ENCODE results near the gene DDX49. TPM values are rescaled to one million over a fixed set of nuclear protein-coding genes. Genes with fewer than 3 reads are reported as not detected.

The DDX49 gene
- total and polyA plus RNA-seq, 10 donors: 31.0 to 48.0 (median 36.6) TPM

DNA sequence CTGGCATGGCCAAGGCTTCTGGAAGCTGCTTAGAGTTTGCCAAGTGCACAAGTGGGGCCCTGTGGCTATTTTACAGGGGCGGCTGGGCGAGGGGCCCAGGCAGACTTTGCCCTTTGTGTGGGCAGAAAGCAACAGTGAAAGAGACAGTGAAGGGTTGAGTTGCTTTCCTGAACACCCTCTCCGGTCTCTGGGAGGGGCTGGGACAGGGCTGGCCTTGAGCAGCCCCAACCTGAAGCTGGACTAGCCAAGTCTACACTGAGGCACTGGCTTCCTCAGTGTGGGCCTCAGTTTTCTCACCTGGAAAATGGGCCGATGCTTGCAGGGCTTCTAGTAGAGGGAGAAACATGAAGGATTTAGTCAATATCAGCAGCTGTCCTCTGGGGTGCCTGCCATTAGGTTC, 23.9 kb downstream of the DDX49 start:
- intact Hi-C loops (cut with DNase I; ENCODE audit: low total_unique reads): no loop called here
- no peak for DNase-seq
- peak overlapping the region in 3 of 8 donors; percentile 38 to 54 (median 48) for H3K27ac ChIP-seq
- H3K9me3 ChIP-seq: no peaks in the 10 kb centered on the region
- no peak overlapping the region for H3K4me3 ChIP-seq
- peaks cover 0 to 4% (median 0%) of the 10 kb centered on the region in 6 donors for H3K36me3 ChIP-seq
- H3K4me1 ChIP-seq: peaks cover 0 to 72% (median 43%) of the 10 kb centered on the region in 6 donors
- 74 to 85% (median 84%) methylated on average over 3 to 4 of the region's 4 CpGs for WGBS, 5 donors
- H3K27me3 ChIP-seq (replicated peaks in 1 of 7): peaks cover 0 to 25% (median 5%) of the 10 kb centered on the region in 7 donors
- no peak for TF ChIP-seq POLR2AphosphoS5 (IDR thresholded peaks at IDR 0.05)
- TF ChIP-seq, protein P1, sequence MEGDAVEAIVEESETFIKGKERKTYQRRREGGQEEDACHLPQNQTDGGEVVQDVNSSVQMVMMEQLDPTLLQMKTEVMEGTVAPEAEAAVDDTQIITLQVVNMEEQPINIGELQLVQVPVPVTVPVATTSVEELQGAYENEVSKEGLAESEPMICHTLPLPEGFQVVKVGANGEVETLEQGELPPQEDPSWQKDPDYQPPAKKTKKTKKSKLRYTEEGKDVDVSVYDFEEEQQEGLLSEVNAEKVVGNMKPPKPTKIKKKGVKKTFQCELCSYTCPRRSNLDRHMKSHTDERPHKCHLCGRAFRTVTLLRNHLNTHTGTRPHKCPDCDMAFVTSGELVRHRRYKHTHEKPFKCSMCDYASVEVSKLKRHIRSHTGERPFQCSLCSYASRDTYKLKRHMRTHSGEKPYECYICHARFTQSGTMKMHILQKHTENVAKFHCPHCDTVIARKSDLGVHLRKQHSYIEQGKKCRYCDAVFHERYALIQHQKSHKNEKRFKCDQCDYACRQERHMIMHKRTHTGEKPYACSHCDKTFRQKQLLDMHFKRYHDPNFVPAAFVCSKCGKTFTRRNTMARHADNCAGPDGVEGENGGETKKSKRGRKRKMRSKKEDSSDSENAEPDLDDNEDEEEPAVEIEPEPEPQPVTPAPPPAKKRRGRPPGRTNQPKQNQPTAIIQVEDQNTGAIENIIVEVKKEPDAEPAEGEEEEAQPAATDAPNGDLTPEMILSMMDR (IDR thresholded peaks at IDR 0.05 in 8 of 11, conservative IDR thresholded peaks at IDR 0.05 in 3 of 11): no peak
- no peak for TF ChIP-seq POLR2A (IDR thresholded peaks at IDR 0.05)

DNA sequence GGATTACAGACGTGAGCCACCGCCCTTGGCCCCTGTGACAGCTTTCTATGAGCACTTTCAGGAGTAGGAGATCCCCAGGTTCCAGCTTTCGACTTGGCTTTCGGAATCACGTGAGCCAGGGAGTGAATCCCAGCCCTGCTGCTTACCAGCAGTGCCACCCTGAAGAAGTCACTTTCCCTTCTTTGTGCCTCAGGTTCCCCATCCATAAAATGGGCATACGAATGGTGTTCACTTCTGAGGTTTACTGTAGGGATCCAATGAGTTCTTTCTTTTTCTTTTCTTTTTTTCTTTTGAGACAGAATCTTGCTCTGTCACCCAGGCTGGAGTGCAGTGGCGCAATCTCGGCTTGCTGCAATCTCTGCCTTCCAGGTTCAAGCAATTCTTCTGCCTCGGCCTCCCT, 25.8 kb downstream of the DDX49 start:
- TF ChIP-seq, protein P1 (IDR thresholded peaks at IDR 0.05 in 8 of 11, conservative IDR thresholded peaks at IDR 0.05 in 3 of 11): no peak
- no peak for TF ChIP-seq POLR2A (IDR thresholded peaks at IDR 0.05)
- TF ChIP-seq POLR2AphosphoS5 (IDR thresholded peaks at IDR 0.05): no peak
- intact Hi-C loops (cut with DNase I; ENCODE audit: low total_unique reads): no loop called here
- 82 to 89% (median 85%) methylated on average over 9 of the region's 9 CpGs for WGBS, 5 donors

DNA sequence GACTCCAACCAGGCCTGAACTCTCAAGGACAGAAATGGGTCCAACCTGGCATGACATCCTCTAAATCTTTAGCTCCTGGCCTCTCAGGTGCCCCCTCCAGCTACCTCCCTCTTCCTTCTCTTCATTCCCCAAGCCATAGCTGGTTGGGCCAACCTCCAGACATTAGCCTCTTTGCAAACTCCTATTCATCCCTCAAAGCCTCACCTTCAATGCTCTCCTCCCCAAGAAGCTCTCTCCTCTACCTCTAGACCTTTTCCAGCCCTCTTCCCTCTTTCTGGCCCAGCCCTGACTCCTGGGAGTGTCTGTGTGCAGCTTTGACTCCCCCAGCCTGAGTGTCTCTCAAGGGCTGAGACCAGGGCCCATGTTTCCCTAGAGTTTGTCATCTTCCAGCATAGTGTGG, 26.8 kb downstream of the DDX49 start:
- no peaks in the 10 kb centered on the region for H3K36me3 ChIP-seq
- peaks cover 3 to 63% (median 32%) of the 10 kb centered on the region in 6 donors for H3K4me1 ChIP-seq
- no peaks in the 10 kb centered on the region for H3K9me3 ChIP-seq
- intact Hi-C loops (cut with DNase I; ENCODE audit: low total_unique reads): no loop called here
- no peak overlapping the region for H3K4me3 ChIP-seq
- peak overlapping the region in 3 of 8 donors; percentile 46 to 68 (median 54) for H3K27ac ChIP-seq
- DNase-seq: no peak
- TF ChIP-seq POLR2A (IDR thresholded peaks at IDR 0.05) (no peak), POLR2AphosphoS5 (IDR thresholded peaks at IDR 0.05) (no peak)
- TF ChIP-seq, protein P1 (IDR thresholded peaks at IDR 0.05 in 8 of 11, conservative IDR thresholded peaks at IDR 0.05 in 3 of 11): no peak
- H3K27me3 ChIP-seq (replicated peaks in 1 of 7): peaks cover 0 to 9% (median 0%) of the 10 kb centered on the region in 7 donors

More for the DNA sequence above, 25.8 kb downstream of the DDX49 start:
- Histone ChIP-seq H3K4me1 (peaks cover 3 to 70% (median 38%) of the 10 kb centered on the region in 6 donors), H3K27ac (peak overlapping the region in 2 of 8 donors; percentile 48 to 54), H3K36me3 (no peaks in the 10 kb centered on the region), H3K27me3 (replicated peaks in 1 of 7) (peaks cover 0 to 15% (median 2%) of the 10 kb centered on the region in 7 donors), H3K9me3 (no peaks in the 10 kb centered on the region), H3K4me3 (no peak overlapping the region)
- DNase-seq: no peak

DNA sequence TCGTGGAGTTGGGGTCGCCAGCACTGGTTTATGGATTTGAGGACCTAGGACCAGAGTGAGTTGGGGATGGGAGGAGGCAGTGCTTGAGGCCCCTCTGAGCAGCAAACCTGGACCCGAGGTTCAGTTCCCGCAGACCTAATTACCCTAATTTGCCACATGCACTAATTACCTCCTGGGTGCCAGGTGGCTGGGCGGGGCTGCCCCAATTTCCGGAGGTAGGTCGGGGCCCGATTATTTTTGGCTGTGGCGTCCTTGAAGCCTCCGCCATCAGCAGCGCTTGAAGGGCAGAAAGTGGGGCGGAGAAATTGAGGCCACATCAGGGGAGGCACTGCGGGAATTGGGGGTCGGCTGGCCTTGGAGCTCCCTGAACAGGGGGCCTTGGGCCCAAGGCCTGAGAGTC, 27.4 kb downstream of the DDX49 start:
- Histone ChIP-seq H3K36me3 (no peaks in the 10 kb centered on the region), H3K27ac (peak overlapping the region in 4 of 8 donors; percentile 23 to 68 (median 50)), H3K9me3 (no peaks in the 10 kb centered on the region), H3K4me3 (no peak overlapping the region), H3K27me3 (replicated peaks in 1 of 7) (peaks cover 0 to 3% (median 0%) of the 10 kb centered on the region in 7 donors), H3K4me1 (peaks cover 3 to 59% (median 27%) of the 10 kb centered on the region in 6 donors)
- DNase-seq: no peak
- TF ChIP-seq POLR2A (IDR thresholded peaks at IDR 0.05) (no peak), POLR2AphosphoS5 (IDR thresholded peaks at IDR 0.05) (peak in 1 of 3 donors; percentile 16)
- intact Hi-C loops (cut with DNase I; ENCODE audit: low total_unique reads): no loop called here
- WGBS, 5 donors: 56 to 73% (median 67%) methylated on average over 14 of the region's 14 CpGs
